HTR-8/SVneo (cell line): ENCODE measurements around the gene SPON1.
"Not testable (repeated sequence)": the region's sequence is repeated elsewhere in the genome, so short reads cannot be mapped to it uniquely, and the experiment has no call there.

Source experiments
- DNase-seq: peaks from one replicate; pipeline ENCODE4 v3.0.0; 2011; ENCODE audit warnings: low spot score, mixed read lengths; ENCODE audit not compliant: insufficient read length
- FAIRE-seq: peaks from 2 replicates; lab custom pipeline; 2011; peaks lifted over from hg19 to GRCh38; lab: Jason Lieb, UNC

SPON1 gene

DNA sequence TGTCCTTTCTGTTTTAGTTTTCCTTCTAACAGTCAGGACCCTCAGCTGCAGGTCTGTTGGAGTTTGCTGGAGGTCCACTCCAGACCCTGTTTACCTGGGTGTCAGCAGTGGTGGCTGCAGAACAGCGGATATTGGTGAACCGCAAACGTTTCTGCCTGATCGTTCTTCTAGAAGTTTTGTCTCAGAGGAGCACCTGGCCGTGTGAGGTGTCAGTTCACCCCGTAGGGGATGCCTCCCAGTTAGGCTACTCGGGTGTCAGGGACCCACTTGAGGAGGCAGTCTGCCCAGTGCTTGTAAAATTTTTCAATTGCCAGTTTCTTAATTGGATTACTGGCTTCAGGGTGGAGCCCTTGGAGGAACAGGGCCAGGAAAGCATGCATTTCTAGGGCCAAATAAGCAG, 211.2 kb downstream of the SPON1 start:
- not testable (repeated sequence) for DNase-seq, FAIRE-seq

DNA sequence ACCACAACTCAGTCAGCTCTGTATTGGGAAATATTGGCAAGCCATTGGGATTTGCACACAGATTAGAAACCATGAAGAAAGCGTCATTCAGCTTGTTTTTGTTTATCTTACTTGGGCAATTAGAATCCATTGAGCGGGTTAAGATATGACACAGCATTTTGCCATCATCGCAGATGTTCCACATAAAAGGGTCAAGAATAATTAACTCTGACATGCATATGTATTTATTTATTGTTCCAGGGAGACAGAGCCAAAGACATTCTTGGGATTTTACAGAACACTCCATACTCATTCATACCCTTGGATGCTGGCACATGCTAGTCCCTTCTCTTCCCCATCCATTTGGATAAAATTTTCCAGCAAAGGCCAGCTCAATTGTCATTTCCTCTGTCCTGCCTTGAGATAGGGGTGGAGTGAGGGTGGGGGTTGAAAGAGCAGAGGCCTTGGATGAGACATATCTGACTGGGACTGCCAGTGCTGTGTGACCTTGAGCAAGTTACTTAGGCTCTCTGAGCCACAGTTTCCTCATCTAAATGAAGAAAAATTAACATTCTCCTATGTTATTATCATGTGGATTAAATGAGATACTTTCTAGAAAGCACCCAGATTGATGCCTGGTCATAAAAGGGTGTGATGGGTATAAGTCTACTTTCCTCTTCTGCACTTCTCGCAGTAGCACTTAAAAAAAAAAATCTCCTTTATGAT, 216.7 kb downstream of the SPON1 start:
- no peak for DNase-seq
- FAIRE-seq: no peak

DNA sequence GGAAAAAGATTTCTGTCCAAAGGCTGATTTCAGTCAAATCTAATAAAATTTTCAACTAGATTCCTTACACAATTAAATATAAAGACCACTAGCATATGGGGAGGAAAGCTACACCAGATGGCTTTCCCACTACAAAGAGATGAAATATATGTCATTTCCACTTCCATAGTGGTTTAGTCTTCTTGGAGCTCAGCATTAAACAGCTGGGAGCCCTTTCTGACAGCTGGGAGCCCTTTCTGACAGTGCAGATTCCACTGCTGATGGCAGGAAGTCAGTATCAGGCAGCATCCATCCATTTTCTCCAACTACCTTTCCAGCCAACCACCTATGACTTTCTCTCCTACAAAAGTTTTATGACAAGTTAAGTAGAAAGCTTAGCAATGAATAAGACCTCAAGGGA, 218.6 kb downstream of the SPON1 start:
- FAIRE-seq: no peak
- no peak for DNase-seq

DNA sequence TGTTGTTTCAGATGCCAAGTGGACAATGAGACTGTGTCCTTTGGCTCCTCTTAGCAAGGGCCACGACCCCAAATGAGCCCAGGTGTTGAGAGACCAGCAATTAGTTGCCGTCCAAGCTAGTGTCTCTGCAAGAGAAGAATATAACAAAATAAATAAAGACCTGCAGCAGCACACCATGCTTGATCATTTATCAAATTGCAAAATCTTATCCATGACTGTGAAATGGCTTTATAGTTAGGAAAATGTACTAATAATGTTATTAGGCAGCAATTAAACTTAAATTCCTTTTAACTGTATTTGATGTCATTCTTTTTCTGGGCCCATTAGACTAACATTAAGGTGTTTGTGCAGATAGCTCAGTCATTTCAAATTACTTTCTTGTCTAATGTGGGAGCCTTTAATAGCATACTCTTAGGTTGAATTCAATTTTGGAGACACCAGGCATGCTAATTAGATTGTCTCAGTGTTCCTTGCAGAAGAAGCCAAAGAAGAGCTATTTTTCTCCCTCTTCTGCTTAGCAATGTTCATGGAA, 220.4 kb downstream of the SPON1 start:
- FAIRE-seq: no peak
- no peak for DNase-seq

DNA sequence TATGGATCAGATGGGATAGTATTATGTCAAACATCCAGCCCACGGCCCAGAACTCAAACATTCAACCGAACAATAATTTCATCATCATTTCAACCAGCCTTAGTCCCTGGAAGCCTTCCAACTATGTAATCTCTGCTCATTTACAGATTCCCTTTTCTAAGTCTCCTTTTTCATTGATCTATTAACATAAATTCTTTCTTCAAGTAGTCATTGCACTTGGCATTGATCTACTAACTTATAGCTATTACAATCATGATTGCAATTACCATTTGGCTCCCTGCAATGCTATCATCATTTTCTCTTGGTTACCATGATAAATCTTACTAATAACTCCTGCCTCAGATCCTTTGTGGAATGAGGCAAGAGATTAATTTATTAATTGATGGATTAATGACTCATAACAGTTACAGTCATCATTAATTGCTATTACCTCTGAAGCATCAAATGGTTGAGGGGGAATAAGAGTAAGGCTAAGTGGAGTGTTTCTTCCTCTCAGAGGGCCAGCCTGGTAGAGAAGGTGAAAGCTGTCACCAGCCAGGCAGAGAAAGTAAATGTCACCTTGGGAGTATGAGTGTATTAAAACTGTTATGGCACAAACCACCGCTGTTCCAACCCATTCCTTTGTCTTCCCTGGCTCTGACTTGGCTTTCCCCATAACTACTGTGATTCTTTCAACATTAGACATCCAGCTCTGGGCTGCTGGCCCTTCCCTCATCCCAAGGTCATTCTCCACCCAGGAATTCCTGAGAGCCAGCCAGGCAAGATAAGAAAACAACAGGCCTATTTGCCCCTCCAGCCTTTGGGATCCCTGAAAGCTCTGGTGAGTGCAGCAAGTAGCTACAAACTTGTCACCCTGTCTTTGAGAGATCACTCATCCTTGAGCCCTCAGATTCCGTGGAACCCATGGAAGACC, 221.8 kb downstream of the SPON1 start:
- FAIRE-seq (no peak), DNase-seq (no peak)

DNA sequence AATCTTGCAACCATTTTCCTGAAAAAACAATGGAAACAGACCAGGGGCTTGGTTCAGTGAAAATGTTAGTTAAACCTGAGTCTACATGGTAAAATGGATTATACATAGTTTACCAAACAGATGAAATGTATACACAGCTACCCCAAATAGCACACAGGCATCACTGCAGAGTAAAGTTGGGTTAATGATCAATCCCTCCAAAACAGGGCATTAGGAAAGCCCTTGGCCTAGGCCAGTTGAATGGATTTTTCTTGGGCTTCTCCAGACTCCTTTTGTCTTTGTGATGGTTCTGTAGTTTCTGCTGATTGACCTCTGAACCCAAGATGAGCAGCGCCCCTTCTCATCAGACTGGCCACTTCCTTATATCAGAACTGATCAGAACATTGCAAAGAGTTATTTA, 222.9 kb downstream of the SPON1 start:
- DNase-seq (no peak), FAIRE-seq (no peak)

DNA sequence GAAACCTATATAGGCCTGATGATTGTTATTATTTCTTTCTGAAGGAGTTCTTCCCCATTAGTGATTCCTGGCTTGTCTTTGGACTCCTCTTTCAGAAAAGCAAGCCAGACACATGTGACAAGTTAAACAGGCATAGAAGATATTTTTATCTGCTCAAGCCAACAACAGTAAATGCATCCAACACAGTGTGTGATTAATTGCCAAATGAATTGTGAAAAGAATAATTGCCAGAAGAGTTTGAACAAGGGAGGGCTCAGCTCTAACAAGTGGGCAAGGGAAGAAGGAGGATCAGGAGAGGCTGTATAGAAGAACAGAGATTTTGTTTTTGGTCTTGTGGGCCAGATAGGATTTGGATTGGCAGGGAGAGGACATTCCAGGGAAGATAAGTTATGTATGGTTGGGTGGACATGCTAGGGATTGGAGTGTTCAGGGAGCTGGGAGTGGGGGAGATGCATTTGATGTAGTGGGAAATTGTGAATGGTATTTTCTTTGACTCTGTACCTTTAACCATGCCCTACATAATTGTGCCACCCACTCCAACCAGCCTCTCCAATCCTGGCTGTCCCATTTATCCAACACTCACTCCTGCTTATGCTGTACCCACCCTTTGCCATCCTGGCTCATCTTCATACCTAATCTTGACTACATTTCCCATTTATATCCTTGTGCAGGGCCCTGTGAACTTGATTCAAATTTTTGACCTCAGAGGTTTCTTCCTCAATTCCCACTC, 223.7 kb downstream of the SPON1 start:
- FAIRE-seq (no peak), DNase-seq (no peak)

DNA sequence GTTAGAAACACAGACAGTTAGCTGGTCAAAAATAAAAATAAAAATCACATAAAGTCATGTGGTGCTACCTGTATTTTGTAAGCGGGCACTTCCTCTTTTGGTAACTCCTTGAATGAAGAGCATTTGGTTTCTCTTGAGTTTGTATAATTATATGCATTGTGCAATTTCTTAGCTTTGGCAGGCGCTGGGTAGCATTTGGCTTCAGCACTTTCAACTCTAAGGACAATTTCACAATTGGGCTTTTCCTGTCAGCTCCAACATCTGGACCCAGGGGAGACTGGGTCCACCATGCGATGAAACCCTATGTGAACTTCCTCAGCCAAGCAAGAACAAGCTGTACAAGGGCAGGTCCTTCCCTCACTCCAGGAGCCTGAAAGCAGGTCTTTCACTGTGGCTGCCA, 227.4 kb downstream of the SPON1 start:
- FAIRE-seq (no peak), DNase-seq (no peak)

DNA sequence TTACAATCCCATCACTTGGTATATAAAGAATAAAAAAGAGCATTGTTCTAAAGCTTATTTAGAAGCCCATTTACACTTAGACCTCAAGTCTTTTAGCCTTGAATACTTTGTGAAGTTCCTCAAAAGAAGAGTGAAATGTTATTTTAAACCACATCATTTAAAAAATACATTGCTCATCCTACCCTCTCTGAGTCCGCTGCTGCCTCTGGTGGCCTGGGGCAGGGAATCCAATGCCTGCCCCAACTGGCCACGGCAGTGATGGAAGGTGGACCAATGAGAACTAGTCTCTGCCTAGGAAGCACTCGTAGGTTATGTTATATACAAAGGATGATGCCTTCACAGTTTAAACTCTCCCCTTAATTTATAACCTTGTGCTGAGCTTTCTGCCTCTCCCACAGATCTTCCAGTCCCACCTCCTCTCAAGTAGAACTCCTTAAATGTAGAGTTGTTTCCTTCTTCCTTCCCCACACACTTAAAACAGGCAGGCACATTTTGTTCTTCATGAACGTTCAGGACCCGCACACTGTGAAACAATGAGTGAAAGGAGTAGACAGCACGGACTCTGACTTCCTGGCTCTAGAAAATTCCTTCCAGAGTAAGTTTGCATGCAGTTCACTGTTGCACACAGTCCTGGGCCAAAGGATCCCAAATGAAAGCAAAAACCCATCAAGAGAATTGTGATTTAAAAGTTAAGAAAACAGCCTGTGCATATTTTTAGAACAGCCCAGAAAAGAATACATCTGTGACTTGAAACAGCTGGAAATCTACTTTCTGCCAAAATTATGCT, 228.7 kb downstream of the SPON1 start:
- DNase-seq (no peak), FAIRE-seq (no peak)

DNA sequence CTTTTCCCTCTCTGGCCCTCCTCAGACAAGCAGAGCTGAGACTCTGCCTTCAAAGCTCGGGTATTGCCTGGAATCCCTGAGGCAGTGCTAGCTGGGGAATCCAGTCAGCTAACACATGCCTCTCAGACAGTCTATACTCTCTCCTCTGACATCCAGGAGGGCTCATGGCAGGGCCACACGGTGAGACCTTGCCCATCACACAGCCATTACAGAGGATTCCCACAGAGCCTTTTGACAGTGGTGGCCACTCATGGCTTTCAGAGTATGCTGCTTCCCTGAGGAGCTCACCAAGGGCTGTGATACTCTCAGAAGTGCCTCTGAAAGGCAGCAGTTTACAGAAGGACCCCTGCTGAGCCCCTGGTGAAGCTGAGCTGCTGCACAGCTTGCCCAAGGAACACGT, 231.1 kb downstream of the SPON1 start:
- DNase-seq: no peak

DNA sequence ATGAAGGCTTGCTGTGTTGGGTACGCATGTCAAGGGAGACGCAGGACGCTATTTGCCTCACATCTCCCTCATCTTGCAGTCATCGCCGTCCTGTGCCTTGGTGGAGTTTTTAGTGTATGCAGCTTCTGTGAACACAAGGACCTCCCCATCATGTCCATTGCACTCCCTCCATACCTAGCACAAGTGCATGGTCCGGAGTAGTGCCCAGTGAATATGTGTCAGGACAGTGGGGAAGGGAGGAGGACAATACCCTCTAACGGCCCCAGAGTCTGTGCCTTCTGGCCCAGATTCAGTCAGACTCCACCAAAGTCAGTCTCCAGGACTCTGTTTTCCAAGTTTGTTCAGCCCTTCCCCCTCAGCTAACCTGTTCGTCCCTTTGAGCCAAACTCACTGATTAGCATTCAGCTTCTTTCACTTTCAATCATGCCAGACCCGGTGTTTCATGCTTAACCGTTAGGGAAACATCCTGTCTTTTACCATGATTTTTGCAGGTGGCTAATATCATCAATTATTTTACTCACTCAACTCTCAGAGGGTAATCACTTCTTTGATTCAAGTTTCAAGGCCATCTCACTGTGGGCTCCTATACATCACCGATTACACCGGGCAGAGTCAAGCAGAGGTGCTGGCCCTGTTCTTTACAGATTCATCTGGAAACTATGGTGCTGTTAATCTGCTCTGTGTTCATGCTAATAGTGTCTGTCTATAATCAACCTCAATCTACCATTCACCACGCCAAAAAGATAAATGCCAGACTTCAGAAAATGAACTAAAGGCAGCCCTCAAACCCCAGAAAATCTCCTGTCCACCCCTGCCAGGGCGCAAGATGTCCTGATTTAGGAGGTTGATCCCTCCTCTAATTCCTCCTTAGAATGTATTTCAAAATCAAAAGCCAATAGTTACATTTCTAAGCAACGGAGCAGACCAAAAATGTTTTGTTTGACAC, 240.0 kb downstream of the SPON1 start:
- no peak for FAIRE-seq
- DNase-seq: no peak

More for the DNA sequence above, 231.1 kb downstream of the SPON1 start:
- FAIRE-seq: no peak

DNA sequence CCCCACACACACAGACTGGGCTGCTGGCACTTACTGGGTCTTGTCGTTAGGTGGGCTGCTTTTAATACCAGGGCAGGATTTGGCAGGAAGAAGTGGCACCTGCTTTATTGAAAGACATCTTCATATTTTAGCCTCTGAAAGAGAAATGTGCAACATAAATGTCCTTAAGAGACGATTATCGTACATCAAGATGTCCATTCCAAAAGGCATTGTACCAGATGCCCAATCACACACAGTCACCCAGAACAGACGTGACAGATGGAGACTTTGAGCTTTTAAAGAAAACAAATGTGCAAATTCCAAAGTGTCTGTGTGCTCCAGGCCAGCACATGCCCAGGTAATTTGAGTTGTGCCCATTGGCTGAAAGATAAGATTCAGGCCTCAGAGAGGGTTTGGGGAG, 240.8 kb downstream of the SPON1 start:
- DNase-seq (no peak), FAIRE-seq (no peak)

DNA sequence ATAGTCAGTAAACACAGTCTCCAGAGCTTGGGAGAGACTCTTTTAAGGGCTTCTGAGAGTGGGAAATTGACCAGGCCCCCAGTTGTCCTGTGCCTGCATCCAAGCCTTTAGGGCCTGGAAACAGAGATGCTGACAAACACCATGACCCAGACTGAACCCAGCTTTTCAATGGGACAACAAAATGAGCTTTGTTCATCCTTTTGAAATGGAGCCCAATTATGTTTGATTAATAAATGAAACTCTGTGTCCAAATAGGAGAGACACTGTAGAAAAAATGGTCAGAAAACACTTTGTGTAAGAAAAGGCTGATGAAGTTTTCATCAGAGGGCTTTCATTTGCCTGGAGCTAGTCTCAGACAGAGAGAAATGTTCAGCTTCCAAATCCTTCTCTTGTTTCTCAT, 250.5 kb downstream of the SPON1 start:
- FAIRE-seq: no peak
- no peak for DNase-seq

DNA sequence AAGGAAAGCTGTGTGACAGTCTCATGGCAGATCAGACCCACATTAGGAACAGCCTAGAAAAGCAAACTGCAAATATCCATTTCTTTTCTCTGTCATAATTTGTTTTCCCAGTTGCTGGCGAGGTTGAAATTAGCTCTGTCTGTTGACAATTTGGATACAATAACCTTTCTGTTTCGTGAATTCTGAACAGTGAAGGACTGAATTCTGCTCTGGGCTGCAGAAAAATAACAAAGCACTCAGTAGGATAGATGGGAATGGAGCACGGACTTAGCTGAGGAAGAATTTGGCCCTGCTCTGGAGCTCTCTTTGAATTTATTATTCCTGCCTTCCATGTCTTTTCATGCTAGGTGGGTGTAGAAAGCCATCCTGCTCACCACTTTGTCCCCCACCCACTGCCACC, 256.2 kb downstream of the SPON1 start:
- DNase-seq (no peak), FAIRE-seq (no peak)

DNA sequence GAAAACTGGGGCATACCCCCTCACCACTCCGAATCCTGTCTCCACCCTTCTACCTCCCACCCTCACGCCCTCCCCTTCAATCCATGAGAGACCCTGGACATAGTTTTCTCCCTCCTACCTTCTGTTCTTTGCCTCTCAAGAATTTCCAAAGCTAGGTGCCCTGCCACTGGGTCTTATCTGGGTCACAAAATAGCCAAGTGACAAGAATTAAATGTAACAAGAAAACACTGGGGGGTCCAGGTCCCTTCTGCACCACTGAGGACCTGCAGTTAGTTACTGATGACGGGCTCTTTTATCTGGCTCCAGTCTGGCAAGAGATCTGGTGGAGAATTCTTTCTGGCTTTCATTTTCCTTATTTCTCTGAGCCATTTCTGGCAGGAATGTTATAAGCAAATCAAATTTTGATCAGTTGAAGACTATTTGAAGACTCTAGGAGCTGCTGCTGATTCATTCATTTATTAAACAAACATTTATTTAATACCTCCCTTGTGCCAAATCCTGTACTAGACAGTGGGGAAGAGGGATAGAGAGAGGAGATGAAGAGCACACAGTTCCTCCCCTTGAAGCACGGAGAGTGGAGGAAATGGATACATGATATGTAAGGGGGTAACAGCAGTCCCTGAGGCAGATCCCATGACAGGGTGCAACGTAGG, 261.2 kb downstream of the SPON1 start:
- no peak for DNase-seq
- FAIRE-seq: no peak

DNA sequence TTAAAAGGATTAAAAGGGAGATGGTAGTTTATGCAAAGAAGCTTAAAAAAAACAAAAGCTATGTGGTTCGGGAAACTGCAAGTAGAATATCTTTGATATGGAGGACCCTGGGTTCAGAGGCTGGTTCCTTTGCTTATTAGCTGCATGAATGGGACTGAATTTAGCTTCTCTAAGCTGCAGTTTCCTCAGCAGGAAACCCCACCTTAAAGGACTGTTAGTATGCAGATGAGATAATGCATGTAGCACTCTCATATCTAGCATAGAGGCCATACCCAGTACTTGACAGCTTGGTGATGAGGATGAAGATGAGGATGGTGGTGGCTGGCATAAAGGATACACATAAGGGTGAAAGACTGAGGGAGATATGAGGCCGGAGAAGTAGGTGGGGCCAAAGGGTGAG, 261.9 kb downstream of the SPON1 start:
- FAIRE-seq: no peak
- DNase-seq: no peak

DNA sequence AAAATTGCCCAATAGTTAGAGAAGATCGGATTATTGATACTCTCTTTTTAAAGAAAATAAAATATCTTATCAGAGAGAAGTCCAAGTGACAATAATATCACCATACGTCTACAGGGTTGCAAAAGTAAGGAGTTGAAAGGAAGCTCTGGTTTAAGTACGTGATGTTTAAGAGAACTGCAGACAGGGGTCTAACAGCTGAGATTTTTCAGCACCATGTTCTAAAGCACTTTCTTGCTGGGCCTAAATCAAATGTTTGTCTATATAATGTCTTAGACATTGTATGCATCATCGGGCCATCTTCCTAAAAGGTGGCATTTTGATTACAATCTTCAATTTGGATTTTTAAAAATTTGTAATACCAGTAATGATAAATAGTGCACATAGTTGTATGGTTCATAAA, 263.1 kb downstream of the SPON1 start:
- no peak for DNase-seq
- FAIRE-seq: no peak

DNA sequence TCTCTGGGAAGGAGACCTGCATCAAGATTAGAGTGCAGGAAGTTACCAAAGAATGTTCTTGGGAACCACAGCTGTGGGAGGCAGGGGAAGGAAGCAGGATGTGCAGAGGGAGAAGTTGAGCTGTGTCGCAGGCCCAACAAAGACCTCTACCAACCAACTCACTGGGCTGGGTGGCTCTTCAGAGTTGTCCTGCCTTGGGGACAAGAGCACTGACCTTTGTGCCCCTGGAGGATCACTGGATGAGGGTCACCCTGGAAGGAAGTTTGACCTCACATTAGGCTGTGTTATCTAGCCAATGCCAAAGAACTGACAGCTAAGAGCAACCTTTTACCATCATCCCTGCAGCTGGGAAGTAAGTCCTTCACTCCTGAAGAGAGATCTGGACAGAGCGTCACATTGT, 265.8 kb downstream of the SPON1 start:
- no peak for FAIRE-seq
- DNase-seq: no peak
